Natural killer cell (primary cell): ENCODE measurements around the gene SOX8. TPM values are rescaled to one million over a fixed set of nuclear protein-coding genes. Genes with fewer than 3 reads are reported as not detected.

Source experiments
- ATAC-seq, 3 donors: fragments of 150-1000 bp in 2 of 3; fragments of 200-7000 bp in 1 of 3; cut with Tn5 transposase; 1 replicate in 1 of 3; 2 replicates in 2 of 3; pipeline ENCODE4 v1.10.0; 2021; ENCODE audit warnings: mild to moderate bottlenecking in 2 of 3, moderate library complexity in 2 of 3
- DNase-seq, 2 donors: peaks; one replicate each; pipeline versions ENCODE4 v3.0.0 to v3.0.0-alpha.2; 2013 to 2021; ENCODE audit warnings: mixed read lengths in 1 of 2
- H3K27ac ChIP-seq: one replicate; pipeline ENCODE4 v1.5.1; 2013; ENCODE audit warnings: mild to moderate bottlenecking, low read length
- H3K27me3 ChIP-seq: one replicate; pipeline ENCODE4 v1.6.1; 2013; ENCODE audit warnings: low read length; ENCODE audit not compliant: control insufficient read depth, insufficient read depth
- H3K36me3 ChIP-seq: one replicate; pipeline ENCODE4 v1.6.1; 2013; ENCODE audit warnings: low read length; ENCODE audit not compliant: control insufficient read depth, insufficient read depth
- H3K4me1 ChIP-seq: one replicate; pipeline ENCODE4 v1.6.1; 2013; ENCODE audit warnings: low read length; ENCODE audit not compliant: control insufficient read depth, insufficient read depth
- H3K4me3 ChIP-seq: one replicate; pipeline ENCODE4 v1.5.1; 2013; ENCODE audit warnings: low read length
- H3K9me3 ChIP-seq: one replicate; pipeline ENCODE4 v1.6.1; 2013; ENCODE audit warnings: low read length; ENCODE audit not compliant: control insufficient read depth, insufficient read depth
- H3K27ac Mint-ChIP-seq, 2 donors: one replicate each; pipeline ENCODE4 v1.8.0; 2022; ENCODE audit warnings: mild to moderate bottlenecking in 2 of 2, mixed read lengths in 2 of 2, moderate library complexity in 1 of 2
- H3K27me3 Mint-ChIP-seq, 2 donors: one replicate each; pipeline ENCODE4 v1.8.0; 2022; ENCODE audit warnings: low read depth in 2 of 2, mixed read lengths in 2 of 2
- H3K36me3 Mint-ChIP-seq: one replicate; pipeline ENCODE4 v1.8.0; 2022; ENCODE audit warnings: mixed read lengths
- H3K4me1 Mint-ChIP-seq, 2 donors: one replicate each; pipeline ENCODE4 v1.8.0; 2022; ENCODE audit warnings: mixed read lengths in 2 of 2
- H3K4me3 Mint-ChIP-seq: one replicate; pipeline ENCODE4 v1.8.0; 2022; ENCODE audit warnings: mild to moderate bottlenecking, moderate library complexity, mixed read lengths
- H3K9me3 Mint-ChIP-seq, 2 donors: one replicate each; pipeline ENCODE4 v1.8.0; 2022; ENCODE audit warnings: mixed read lengths in 2 of 2
- CTCF ChIP-seq: fragments of 200-600 bp; IDR thresholded peaks from one replicate; pipeline ENCODE4 v1.8.0; 2022; ENCODE audit warnings: antibody characterized with exemption
- WGBS: methylation state at CpG from one replicate; pipeline ENCODE4 v1.1.7; 2013; ENCODE audit warnings: missing lambda C conversion rate; ENCODE audit not compliant: insufficient coverage; 5-methylcytosine and 5-hydroxymethylcytosine counted together
- intact Hi-C: fragments of 100-400 bp; cut with micrococcal nuclease; formaldehyde crosslinking; loops from one replicate; pipeline ENCODE4 v1.14.2; 2022
- total RNA-seq, 4 donors: library from RNA; stranded (reverse); fragments of 120-200 nt in 1 of 4; gene quantifications; one replicate each; pipeline versions ENCODE4 v1.2.3 to v1.2.4, GENCODE V29; 2013 to 2022

SOX8 gene
- total RNA-seq, 3 donors from 2014 or later (not counting 1 experiment from before 2014, with no cell fraction given): not detected

DNA sequence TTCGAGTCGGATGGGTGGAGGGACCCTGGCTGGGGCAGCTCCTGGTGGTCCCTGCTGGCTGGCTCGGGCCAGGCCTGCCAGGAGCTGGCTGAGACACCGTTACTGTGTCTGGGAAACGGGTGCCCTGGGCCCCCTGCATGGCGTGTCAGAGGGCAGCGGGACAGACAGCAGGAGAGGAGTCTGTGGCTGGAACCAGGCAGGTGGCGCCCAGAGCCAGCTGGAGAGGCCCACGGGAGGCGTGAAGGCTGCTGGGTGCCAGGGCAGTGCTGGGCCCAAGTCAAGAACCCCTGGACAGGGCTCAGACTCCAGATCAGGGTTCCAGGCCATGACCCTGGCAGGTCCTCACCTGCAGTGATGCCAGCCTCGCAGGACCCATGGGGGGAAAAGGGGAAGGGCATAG is 16.6 kb downstream of the SOX8 start:
- Mint-ChIP-seq H3K9me3 (no peaks in the 10 kb centered on the region), H3K27me3 (peaks cover 20 to 26% of the 10 kb centered on the region in 2 donors), H3K27ac (no peak overlapping the region), H3K4me3 (no peak overlapping the region), H3K36me3 (no peaks in the 10 kb centered on the region), H3K4me1 (peaks cover 0 to 6% of the 10 kb centered on the region in 2 donors)
- 64% methylated on average over 11 of the region's 11 CpGs for WGBS
- no peak for ATAC-seq
- TF ChIP-seq CTCF: no peak
- peaks cover 29% of the 10 kb centered on the region for H3K4me1 ChIP-seq
- no peaks in the 10 kb centered on the region for H3K36me3 ChIP-seq
- H3K4me3 ChIP-seq: no peak overlapping the region
- peaks cover 7% of the 10 kb centered on the region for H3K9me3 ChIP-seq
- no peak overlapping the region for H3K27ac ChIP-seq
- no peaks in the 10 kb centered on the region for H3K27me3 ChIP-seq
- DNase-seq: peak in 1 of 2 donors; percentile 34
- intact Hi-C loops: no loop called here

DNA sequence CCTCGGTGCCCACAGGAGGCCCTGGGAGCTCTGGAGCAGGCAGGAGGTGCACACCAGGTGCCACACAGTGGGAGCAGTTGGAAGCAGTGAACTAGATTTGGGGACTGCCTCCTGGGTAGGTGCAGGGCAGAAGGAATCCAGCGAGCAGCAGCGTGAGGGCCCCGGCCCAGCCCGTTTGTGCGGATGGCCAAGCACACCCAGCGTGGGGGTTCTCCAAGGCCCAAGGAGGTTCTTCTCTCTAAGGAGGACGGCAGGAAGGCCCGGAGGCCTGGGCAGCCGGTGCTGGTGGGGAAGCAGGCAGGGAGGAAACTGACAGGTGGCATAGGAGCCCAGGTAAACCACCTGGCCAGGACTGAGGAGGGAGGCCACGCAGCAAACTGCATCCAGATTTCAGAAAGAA is 17.0 kb downstream of the SOX8 start:
- H3K4me1 Mint-ChIP-seq: peaks cover 0 to 6% of the 10 kb centered on the region in 2 donors

GRCh38 chr16:999677-1000076 is 18.1 kb downstream of the SOX8 start:
- WGBS: 89% methylated on average over 11 of the region's 11 CpGs
- H3K9me3 Mint-ChIP-seq: no peaks in the 10 kb centered on the region
- H3K27me3 Mint-ChIP-seq: peaks cover 20 to 26% of the 10 kb centered on the region in 2 donors
- H3K27me3 ChIP-seq: no peaks in the 10 kb centered on the region
- H3K36me3 Mint-ChIP-seq: no peaks in the 10 kb centered on the region
- ATAC-seq (no peak), DNase-seq (no peak)
- no peak for TF ChIP-seq CTCF
- no peak overlapping the region for H3K4me3 ChIP-seq
- H3K4me1 Mint-ChIP-seq: peaks cover 0 to 13% of the 10 kb centered on the region in 2 donors
- peaks cover 43% of the 10 kb centered on the region for H3K4me1 ChIP-seq
- peaks cover 4% of the 10 kb centered on the region for H3K9me3 ChIP-seq
- intact Hi-C loops: no loop called here
- no peak overlapping the region for H3K4me3 Mint-ChIP-seq
- H3K36me3 ChIP-seq: no peaks in the 10 kb centered on the region
- no peak overlapping the region for H3K27ac Mint-ChIP-seq
- H3K27ac ChIP-seq: no peak overlapping the region

More for the DNA sequence above, 17.0 kb downstream of the SOX8 start:
- Mint-ChIP-seq H3K4me3 (no peak overlapping the region), H3K9me3 (no peaks in the 10 kb centered on the region), H3K27ac (no peak overlapping the region), H3K27me3 (peaks cover 20 to 26% of the 10 kb centered on the region in 2 donors), H3K36me3 (no peaks in the 10 kb centered on the region)
- Histone ChIP-seq H3K36me3 (no peaks in the 10 kb centered on the region), H3K27me3 (no peaks in the 10 kb centered on the region), H3K9me3 (peaks cover 7% of the 10 kb centered on the region), H3K27ac (no peak overlapping the region), H3K4me3 (no peak overlapping the region), H3K4me1 (peaks cover 33% of the 10 kb centered on the region)
- ATAC-seq (no peak), DNase-seq (no peak)
- 84% methylated on average over 11 of the region's 11 CpGs for WGBS
- TF ChIP-seq CTCF: no peak
- intact Hi-C loops: no loop called here

DNA sequence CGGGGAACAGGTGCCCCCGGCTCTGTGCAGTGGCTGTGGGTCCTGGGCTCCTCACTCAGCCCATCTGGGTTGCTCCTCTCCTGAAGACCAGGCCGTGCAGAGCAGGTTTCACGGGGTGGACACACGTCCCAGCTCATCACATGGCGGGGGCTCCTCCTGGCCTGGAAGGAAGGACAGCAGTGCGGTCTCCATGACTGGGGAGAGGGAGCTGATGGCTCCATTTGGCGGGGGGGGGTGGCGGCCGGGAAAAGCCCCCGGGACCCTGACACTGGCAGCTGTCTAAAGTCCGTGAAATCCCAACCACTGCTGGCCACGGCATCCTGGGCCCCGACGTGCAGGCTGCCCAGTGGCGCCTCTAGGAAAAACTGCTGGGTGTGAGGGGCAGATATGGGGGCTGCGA is 19.0 kb downstream of the SOX8 start:
- H3K4me1 ChIP-seq: peaks cover 47% of the 10 kb centered on the region

More for the DNA sequence above, 19.0 kb downstream of the SOX8 start:
- Histone ChIP-seq H3K36me3 (no peaks in the 10 kb centered on the region), H3K4me3 (no peak overlapping the region), H3K27me3 (no peaks in the 10 kb centered on the region), H3K27ac (no peak overlapping the region), H3K9me3 (no peaks in the 10 kb centered on the region)
- DNase-seq (no peak), ATAC-seq (no peak)
- Mint-ChIP-seq H3K9me3 (no peaks in the 10 kb centered on the region), H3K4me1 (peaks cover 0 to 13% of the 10 kb centered on the region in 2 donors), H3K27me3 (peaks cover 11 to 22% of the 10 kb centered on the region in 2 donors), H3K27ac (no peak overlapping the region), H3K4me3 (no peak overlapping the region), H3K36me3 (no peaks in the 10 kb centered on the region)
- intact Hi-C loops: no loop called here
- 92% methylated on average over 17 of the region's 17 CpGs for WGBS
- no peak for TF ChIP-seq CTCF
